Activated naive CD4-positive, alpha-beta T cell treated with Interleukin-2 at 50 U/mL for 16 hours (primary cell): Measurements from ENCODE around the gene MPZL2.
A peak's percentile ranks its signal among the peaks of the same experiment; 100 is the strongest.

Experiments used
- DNase-seq: peaks from one replicate; pipeline ENCODE4 v3.0.0-alpha.2; 2020

MPZL2 gene

GRCh38 chr11:118240999-118241763, 22.9 kb downstream of the MPZL2 start:
- DNase-seq, result peak; percentile 69

GRCh38 chr11:118239509-118240205, 24.4 kb downstream of the MPZL2 start:
- DNase-seq, result no peak

- no peak for DNase-seq
Observed at GRCh38 chr11:118238929-118239328, 25.2 kb downstream of the MPZL2 start.

GRCh38 chr11:118238421-118238820, 25.7 kb downstream of the MPZL2 start:
- DNase-seq, result no peak

- no peak for DNase-seq
Observed at GRCh38 chr11:118236170-118236569, 27.9 kb downstream of the MPZL2 start.

GRCh38 chr11:118234833-118235232, 29.3 kb downstream of the MPZL2 start:
- no peak for DNase-seq

GRCh38 chr11:118233850-118234249, 30.2 kb downstream of the MPZL2 start:
- no peak for DNase-seq

- DNase-seq, result no peak
Observed at GRCh38 chr11:118233377-118233776, 30.7 kb downstream of the MPZL2 start.

GRCh38 chr11:118232659-118233058, 31.4 kb downstream of the MPZL2 start:
- DNase-seq, result peak; percentile 71

GRCh38 chr11:118231461-118231860, 32.6 kb downstream of the MPZL2 start:
- DNase-seq, result no peak

- DNase-seq, result peak; percentile 44
Observed at GRCh38 chr11:118230088-118230487, 34.0 kb downstream of the MPZL2 start.

- DNase-seq, result no peak
Observed at GRCh38 chr11:118229274-118229847, 34.7 kb downstream of the MPZL2 start.

- no peak for DNase-seq
Observed at GRCh38 chr11:118227865-118228785, 36.0 kb downstream of the MPZL2 start.

- DNase-seq, result no peak
Observed at GRCh38 chr11:118226781-118227180, 37.3 kb downstream of the MPZL2 start.

GRCh38 chr11:118226296-118226695, 37.8 kb downstream of the MPZL2 start:
- no peak for DNase-seq

- peak; percentile 67 for DNase-seq
Observed at GRCh38 chr11:118224511-118225188, 39.4 kb downstream of the MPZL2 start, which contains the start of gene JAML. JAML (minus strand) TSS chr11:118225011; CDS start chr11:118214866, 10,145 bp downstream.

GRCh38 chr11:118223992-118224391, 40.1 kb downstream of the MPZL2 start:
- DNase-seq, result no peak

- no peak for DNase-seq
Observed at GRCh38 chr11:118223570-118223969, 40.5 kb downstream of the MPZL2 start.

- no peak for DNase-seq
Observed at GRCh38 chr11:118222437-118222836, 41.7 kb downstream of the MPZL2 start.

- DNase-seq, result no peak
Observed at GRCh38 chr11:118221419-118221818, 42.7 kb downstream of the MPZL2 start.

- DNase-seq, result no peak
Observed at GRCh38 chr11:118219732-118220131, 44.4 kb downstream of the MPZL2 start.

GRCh38 chr11:118219244-118219643, 44.9 kb downstream of the MPZL2 start:
- no peak for DNase-seq
